HG03354 (cell line): Measurements from ENCODE around the gene KSR1.

Experiments
- ATAC-seq: cut with Tn5 transposase; IDR thresholded peaks from one replicate; pipeline ENCODE4 v1.9.1; 2021; ENCODE audit warnings: mild to moderate bottlenecking; ENCODE audit not compliant: unreplicated experiment, poor library complexity, severe bottlenecking

Gene KSR1

GRCh38 chr17:27466743-27467375, 10.6 kb downstream of the KSR1 start:
- peak; percentile 75 for ATAC-seq

- no peak for ATAC-seq
Observed at GRCh38 chr17:27469256-27469655, 13.0 kb downstream of the KSR1 start.

- ATAC-seq = peak; percentile 71
Observed at GRCh38 chr17:27471321-27472269, 15.3 kb downstream of the KSR1 start.

- no peak for ATAC-seq
Observed at GRCh38 chr17:27473190-27473747, 17.0 kb downstream of the KSR1 start.

- peak; percentile 45 for ATAC-seq
Observed at GRCh38 chr17:27473748-27474609, 17.7 kb downstream of the KSR1 start.

- no peak for ATAC-seq
Observed at GRCh38 chr17:27475070-27475673, 18.9 kb downstream of the KSR1 start.

- ATAC-seq = no peak
Observed at GRCh38 chr17:27475981-27476895, 20.0 kb downstream of the KSR1 start.

GRCh38 chr17:27477050-27477888, 21.0 kb downstream of the KSR1 start:
- peak; percentile 30 for ATAC-seq

- no peak for ATAC-seq
Observed at GRCh38 chr17:27477971-27478684, 21.9 kb downstream of the KSR1 start.

GRCh38 chr17:27478901-27479538, 22.8 kb downstream of the KSR1 start:
- no peak for ATAC-seq

- ATAC-seq = no peak
Observed at GRCh38 chr17:27479838-27480237, 23.6 kb downstream of the KSR1 start.

- ATAC-seq = no peak
Observed at GRCh38 chr17:27480699-27481098, 24.5 kb downstream of the KSR1 start.

GRCh38 chr17:27481327-27481726, 25.1 kb downstream of the KSR1 start:
- ATAC-seq = peak; percentile 56

GRCh38 chr17:27485125-27485524, 28.9 kb downstream of the KSR1 start:
- no peak for ATAC-seq

GRCh38 chr17:27485716-27486495, 29.7 kb downstream of the KSR1 start:
- no peak for ATAC-seq

GRCh38 chr17:27486741-27487140, 30.5 kb downstream of the KSR1 start:
- ATAC-seq = no peak
